AG04450 (cell line): ENCODE data around the gene KIF14. TPM values are rescaled to one million over a fixed set of nuclear protein-coding genes. Genes with fewer than 3 reads are reported as not detected.
"Not testable (repeated sequence)": the region's sequence is repeated elsewhere in the genome, so short reads cannot be mapped to it uniquely, and the experiment has no call there.

ENCODE experiments used
- CTCF ChIA-PET: fragments of 300-600, 350-600 bp; formaldehyde crosslinking; extraction: SDS; loops from one replicate; lab custom pipeline; 2022; ENCODE audit warnings: antibody characterized with exemption, inconsistent platforms; lab: Charles Lee
- POLR2A ChIA-PET: fragments of 350-600 bp; formaldehyde crosslinking; extraction: SDS; loops from one replicate; lab custom pipeline; 2021; ENCODE audit warnings: antibody characterized with exemption, inconsistent platforms; lab: Yijun Ruan, JAX
- DNase-seq: peaks from one replicate; pipeline ENCODE4 v3.0.0-alpha.2; 2011; ENCODE audit warnings: low read depth, low spot score
- H3K27ac ChIP-seq: one replicate; pipeline ENCODE4 v1.5.1; 2012; ENCODE audit warnings: low read depth, low read length, control low read depth
- H3K27me3 ChIP-seq: one replicate; pipeline ENCODE4 v1.6.0; 2012; ENCODE audit warnings: low read length; ENCODE audit not compliant: control insufficient read depth, insufficient read depth
- H3K4me3 ChIP-seq: 2 replicates; pipeline ENCODE4 v1.5.1; 2011; ENCODE audit warnings: mild to moderate bottlenecking, low read depth, low read length, control low read depth
- H3K9me3 ChIP-seq: 2 replicates; pipeline ENCODE4 v1.5.1; 2012; ENCODE audit warnings: low read length; ENCODE audit not compliant: control insufficient read depth, insufficient read depth
- CTCF ChIP-seq: IDR thresholded peaks from 2 replicates; pipeline ENCODE4 v1.5.1; 2011; ENCODE audit warnings: low read depth, low read length, control low read depth, inconsistent platforms
- polyA plus RNA-seq: library from polyadenylated mRNA; depleted of rRNA; stranded (reverse); fragments of >200 nt; gene quantifications from 2 replicates; pipeline ENCODE4 v1.2.3, GENCODE V29; 2011

Gene KIF14
- polyA plus RNA-seq, 1 experiment = 2.9 TPM

GRCh38 chr1:200556002-200556401, 64.5 kb downstream of the KIF14 start:
- H3K9me3 ChIP-seq = no peaks in the 10 kb centered on the region
- DNase-seq = no peak
- POLR2A ChIA-PET = interaction anchor here (0.6 kb wide), 1 partner anchor 519 kb away, joined by 3 read pairs; no protein-coding TSS in a partner anchor
- no peak overlapping the region for H3K27ac ChIP-seq
- no peak overlapping the region for H3K4me3 ChIP-seq
- CTCF ChIA-PET = interaction anchor here (0.9 to 6.5 kb wide), 4 partner anchors 44 to 871 kb away, joined by 4 to 38 read pairs (median 12); no protein-coding TSS in a partner anchor
- no peaks in the 10 kb centered on the region for H3K27me3 ChIP-seq
- TF ChIP-seq CTCF = peak; percentile 23

GRCh38 chr1:200552737-200553136, 67.8 kb downstream of the KIF14 start:
- POLR2A ChIA-PET, H3K4me3 ChIP-seq, H3K27me3 ChIP-seq, DNase-seq, H3K27ac ChIP-seq, H3K9me3 ChIP-seq: not testable (repeated sequence)
- CTCF ChIA-PET = interaction anchor here (0.9 to 1.3 kb wide), 2 partner anchors 251 to 490 kb away, joined by 3 to 4 read pairs; no protein-coding TSS in a partner anchor

GRCh38 chr1:200550367-200550766, 70.2 kb downstream of the KIF14 start:
- Histone ChIP-seq H3K4me3 (no peak overlapping the region), H3K27me3 (no peaks in the 10 kb centered on the region), H3K9me3 (no peaks in the 10 kb centered on the region), H3K27ac (no peak overlapping the region)
- no peak for TF ChIP-seq CTCF
- ChIA-PET POLR2A (no interaction called here), CTCF (interaction anchor here (0.8 to 3.5 kb wide), 2 partner anchors 9 to 40 kb away, joined by 3 to 16 read pairs; no protein-coding TSS in a partner anchor)
- DNase-seq = no peak

GRCh38 chr1:200547386-200547785, 73.2 kb downstream of the KIF14 start:
- no peak for TF ChIP-seq CTCF
- no peak overlapping the region for H3K27ac ChIP-seq
- no peaks in the 10 kb centered on the region for H3K9me3 ChIP-seq
- peaks cover 2% of the 10 kb centered on the region for H3K27me3 ChIP-seq
- CTCF ChIA-PET = interaction anchor here (0.6 to 1.8 kb wide), 2 partner anchors 12 to 32 kb away, joined by 3 to 5 read pairs; no protein-coding TSS in a partner anchor
- DNase-seq = no peak
- H3K4me3 ChIP-seq = no peak overlapping the region
- POLR2A ChIA-PET = no interaction called here

- no peak overlapping the region for H3K27ac ChIP-seq
- POLR2A ChIA-PET = no interaction called here
- CTCF ChIA-PET = interaction anchor here (0.6 to 0.8 kb wide), 2 partner anchors 10 to 33 kb away, joined by 3 to 4 read pairs; no protein-coding TSS in a partner anchor
These were observed 74.0 kb downstream of the KIF14 start for GRCh38 chr1:200546577-200546976.

More at GRCh38 chr1:200546577-200546976, 74.0 kb downstream of the KIF14 start:
- no peaks in the 10 kb centered on the region for H3K9me3 ChIP-seq
- DNase-seq = no peak
- no peak for TF ChIP-seq CTCF
- H3K4me3 ChIP-seq = no peak overlapping the region
- peaks cover 5% of the 10 kb centered on the region for H3K27me3 ChIP-seq
